Measurements from ENCODE around the gene DOP1B.

Gene DOP1B

GRCh38 chr21:36205962-36206361, 49.3 kb downstream of the DOP1B start:
- DNase-seq, result no peak
